K562 (cell line): Measurements from ENCODE around the gene EMC10. TPM values are rescaled to one million over a fixed set of nuclear protein-coding genes. Genes with fewer than 3 reads are reported as not detected.

Experiments used
- ATAC-seq: fragments of 200-7000 bp; cut with Tn5 transposase; 3 replicates; pipeline ENCODE4 v1.9.1; 2020; ENCODE audit warnings: moderate library complexity
- Bru-seq: library from RNA; stranded (reverse); fragments of 400-500 nt; gene quantifications from one replicate; lab custom pipeline; 2021; lab: Mats Ljungman, UMichigan
- BruChase-seq, 2 experiments: library from RNA; stranded (reverse); fragments of 400-500 nt; gene quantifications; one replicate each; lab custom pipeline; 2021; lab: Mats Ljungman, UMichigan
- BruUV-seq: library from RNA; stranded (reverse); fragments of 400-500 nt; replicated peaks from 2 replicates; lab custom pipeline; 2021; lab: Mats Ljungman, UMichigan
- CTCF ChIA-PET: fragments of 300-600 bp; formaldehyde crosslinking; extraction: SDS; loops from one replicate; lab custom pipeline; 2021; ENCODE audit warnings: low intra/inter-chr PET ratio; lab: Yijun Ruan, JAX
- POLR2A ChIA-PET: fragments of 300-600, 350-650 bp; sonication (Branson Sonifier 250); formaldehyde crosslinking; extraction: SDS; loops from one replicate; lab custom pipeline; 2021; ENCODE audit warnings: antibody characterized with exemption, inconsistent platforms; lab: Yijun Ruan, JAX
- DNase-seq, 4 experiments: peaks; one replicate each; pipeline versions ENCODE4 v3.0.0 to v3.0.0-alpha.2; 2011 to 2018; ENCODE audit warnings: low spot score in 3 of 4, mixed read lengths in 3 of 4; ENCODE audit errors: extremely low read depth in 1 of 4
- FAIRE-seq: peaks from 2 replicates; lab custom pipeline; 2011; peaks lifted over from hg19 to GRCh38; lab: Jason Lieb, UNC
- H2AFZ ChIP-seq: 2 replicates; pipeline ENCODE4 v1.6.0; 2011; ENCODE audit warnings: low read depth, low read length, control low read depth, inconsistent platforms
- H3K27ac ChIP-seq: fragments of 200-600 bp; 3 replicates; pipeline ENCODE4 v1.8.0; 2011; ENCODE audit warnings: low read depth, mild to moderate bottlenecking, control low read depth, inconsistent platforms, low read length, moderate library complexity, mixed read lengths; ENCODE audit errors: extremely low read depth
- H3K27me3 ChIP-seq, 2 experiments: fragments of 300-600 bp in 1 of 2; 2 replicates in 1 of 2; 3 replicates in 1 of 2; pipeline versions ENCODE4 v1.6.0 to v1.8.0; 2011; ENCODE audit warnings: inconsistent platforms in 2 of 2, low read length in 2 of 2, mild to moderate bottlenecking in 1 of 2, mixed read lengths in 1 of 2, moderate library complexity in 1 of 2; ENCODE audit not compliant: control insufficient read depth in 2 of 2, insufficient read depth in 2 of 2
- H3K36me3 ChIP-seq: fragments of 300-600 bp; 3 replicates; pipeline ENCODE4 v1.8.0; 2011; ENCODE audit warnings: mild to moderate bottlenecking, low read length, inconsistent platforms; ENCODE audit not compliant: control insufficient read depth, insufficient read depth
- H3K4me1 ChIP-seq, 2 experiments: fragments of 200-600 bp in 1 of 2; replicated peaks in 1 of 2; 2 replicates in 1 of 2; 3 replicates in 1 of 2; pipeline versions ENCODE4 v1.5.1 to v1.8.0; 2011; ENCODE audit warnings: inconsistent platforms in 2 of 2, low read length in 2 of 2, mild to moderate bottlenecking in 1 of 2, mixed read lengths in 1 of 2, moderate library complexity in 1 of 2; ENCODE audit not compliant: control insufficient read depth in 2 of 2, insufficient read depth in 2 of 2
- H3K4me2 ChIP-seq: 2 replicates; pipeline ENCODE4 v1.6.1; 2011; ENCODE audit warnings: low read length, control low read depth, inconsistent platforms, mixed read lengths; ENCODE audit not compliant: insufficient read depth
- H3K4me3 ChIP-seq: fragments of 200-600 bp; sonication (generic), shearing (Covaris generic); 2 replicates; pipeline ENCODE4 v1.5.1; 2016; ENCODE audit warnings: control low read depth, inconsistent platforms
- H3K79me2 ChIP-seq: fragments of 200-600 bp; 3 replicates; pipeline ENCODE4 v1.8.0; 2011; ENCODE audit warnings: low read length, inconsistent platforms; ENCODE audit not compliant: control insufficient read depth, insufficient read depth
- H3K9ac ChIP-seq, 2 experiments: 2 replicates each; pipeline versions ENCODE4 v1.6.0 to v1.6.1; 2011; ENCODE audit warnings: low read depth in 2 of 2, low read length in 2 of 2, control low read depth in 1 of 2, inconsistent platforms in 1 of 2, mild to moderate bottlenecking in 1 of 2, mixed read lengths in 1 of 2; ENCODE audit not compliant: insufficient read depth in 1 of 2
- H3K9me1 ChIP-seq: one replicate; pipeline ENCODE4 v1.6.0; 2011; ENCODE audit warnings: inconsistent platforms, mild to moderate bottlenecking, low read length, moderate library complexity; ENCODE audit not compliant: control insufficient read depth, insufficient read depth
- H3K9me3 ChIP-seq: replicated peaks from 2 replicates; pipeline ENCODE4 v1.5.1; 2011; ENCODE audit warnings: low read depth, low read length, inconsistent platforms; ENCODE audit not compliant: control insufficient read depth, insufficient read depth
- H4K20me1 ChIP-seq: replicated peaks from 2 replicates; pipeline ENCODE4 v1.6.1; 2011; ENCODE audit warnings: low read length, inconsistent platforms, mixed read lengths; ENCODE audit not compliant: control insufficient read depth, insufficient read depth
- BCLAF1 ChIP-seq, 2 experiments: fragments of 450-650 bp in 1 of 2; IDR thresholded peaks; 2 replicates each; pipeline ENCODE4 v1.6.1; 2011 to 2017; ENCODE audit warnings: low read depth in 2 of 2, antibody characterized with exemption in 1 of 2, borderline replicate concordance in 1 of 2, low read length in 1 of 2, mild to moderate bottlenecking in 1 of 2, mixed read lengths in 1 of 2; ENCODE audit not compliant: control insufficient read depth in 1 of 2
- BRF1 ChIP-seq: IDR thresholded peaks from 3 replicates; pipeline ENCODE4 v1.6.1; 2011; ENCODE audit warnings: borderline replicate concordance, mild to moderate bottlenecking; ENCODE audit not compliant: insufficient read length; ENCODE audit errors: extremely low read depth
- CAMTA2 ChIP-seq: fragments of 250-450 bp; sonication (Bioruptor Pico); conservative IDR thresholded peaks from 2 replicates; pipeline ENCODE4 v1.5.1; 2022
- CEBPB ChIP-seq: fragments of 450-650 bp; IDR thresholded peaks from 2 replicates; pipeline ENCODE4 v1.6.1; 2016; ENCODE audit warnings: missing genetic modification characterization, missing compliant biosample characterization
- ELF1 ChIP-seq: fragments of 200-800 bp; sonication (Bioruptor generic); IDR thresholded peaks from 2 replicates; pipeline ENCODE4 v1.6.1; 2016; ENCODE audit warnings: missing genetic modification characterization, missing compliant biosample characterization
- FOSL1 ChIP-seq: fragments of 200-800 bp; sonication (Bioruptor generic); conservative IDR thresholded peaks from 2 replicates; pipeline ENCODE4 v1.6.1; 2016; ENCODE audit warnings: missing genetic modification characterization, missing compliant biosample characterization
- HDAC6 ChIP-seq: IDR thresholded peaks from 2 replicates; pipeline ENCODE4 v1.6.1; 2012; ENCODE audit warnings: low read depth, mild to moderate bottlenecking, control low read depth, inconsistent platforms, low read length, moderate library complexity
- NBN ChIP-seq: fragments of 450-650 bp; IDR thresholded peaks from 2 replicates; pipeline ENCODE4 v1.6.1; 2016; ENCODE audit warnings: low read depth, mild to moderate bottlenecking
- NEUROD1 ChIP-seq: fragments of 150-350 bp; IDR thresholded peaks from 2 replicates; pipeline ENCODE4 v1.6.1; 2014; ENCODE audit warnings: borderline replicate concordance, low read length, low read depth; ENCODE audit not compliant: partially characterized antibody
- ZNF217 ChIP-seq: sonication (generic); formaldehyde crosslinking; IDR thresholded peaks from 2 replicates; pipeline ENCODE4 v1.8.0; 2022; ENCODE audit warnings: mild to moderate bottlenecking, missing genetic modification reagents
- ZNF277 ChIP-seq: fragments of 250-450 bp; sonication (Bioruptor Pico); IDR thresholded peaks from 2 replicates; pipeline ENCODE4 v1.8.0; 2022; ENCODE audit warnings: inconsistent platforms, mild to moderate bottlenecking, moderate library complexity, borderline replicate concordance
- WGBS: fragments of 100-300 bp; shearing (Covaris generic); methylation state at CpG from one replicate; pipeline ENCODE4 v1.1.6; 2016; ENCODE audit warnings: low coverage, mixed read lengths; ENCODE audit not compliant: insufficient coverage; ENCODE audit errors: missing lambda C conversion rate; 5-methylcytosine and 5-hydroxymethylcytosine counted together
- in situ Hi-C: fragments of 300-500 bp; cut with MboI; formaldehyde crosslinking; loops from 4 replicates; pipeline ENCODE4 v1.15.0; 2018; ENCODE audit warnings: inconsistent platforms, mixed read lengths
- intact Hi-C: fragments of 100-400 bp; cut with micrococcal nuclease; formaldehyde crosslinking; loops from 2 replicates; pipeline ENCODE4 v1.14.2; 2022
- long read RNA-seq, 3 experiments: library from polyadenylated mRNA in 2 of 3; library from RNA in 1 of 3; unstranded in 2 of 3; stranded (forward) in 1 of 3; transcript quantifications; one replicate each; pipeline ENCODE4 v2.0.0, GENCODE V29; 2019 to 2022
- polyA minus RNA-seq, 3 experiments: library from RNA; depleted of rRNA, polyadenylated mRNA; stranded (reverse); fragments of >200 nt; gene quantifications; 2 replicates each; pipeline ENCODE4 v1.2.3, GENCODE V29; 2011
- polyA plus RNA-seq, 8 experiments: library from polyadenylated mRNA; depleted of rRNA in 4 of 8; stranded (reverse) in 5 of 8; unstranded in 3 of 8; fragments of >200 nt; fragmentation: Nextera tagmentation in 2 of 8; fragmentation: Illumina TruSeq in 1 of 8; extraction: Ambion mirVana in 2 of 8; extraction: Trizol in 1 of 8; gene quantifications; 2 replicates each; pipeline versions ENCODE4 v1.2.1 to v1.2.3, GENCODE V29; 2011 to 2014; ENCODE audit warnings: inconsistent platforms in 1 of 8, missing spikeins in 1 of 8
- total RNA-seq, 7 experiments: library from RNA; depleted of rRNA in 6 of 7; stranded (reverse); fragments of >200 nt in 6 of 7; fragmentation: Illumina TruSeq in 2 of 7; extraction: Trizol in 2 of 7; gene quantifications; 2 replicates each; pipeline versions ENCODE4 v1.2.1 to v1.2.3, GENCODE V29; 2011 to 2021; ENCODE audit warnings: low replicate concordance in 1 of 7

EMC10 gene
- 22.6 and 40.4 TPM in 2 replicates for total RNA-seq (2011; cell fraction: chromatin; rRNA removed; ENCODE audit: low replicate concordance)
- total RNA-seq (2011; cell fraction: nucleolus; rRNA removed) = 43.2 and 45.7 TPM in 2 replicates
- 27.7 and 40.1 TPM in 2 replicates for total RNA-seq (2011; cell fraction: nucleoplasm; rRNA removed)
- total RNA-seq (2014; rRNA removed) (40.4 and 48.9 TPM in 2 replicates), total RNA-seq (2014; rRNA removed; fragmentation: Illumina TruSeq; extraction: Trizol) (6.1 and 7.4 TPM in 2 replicates), total RNA-seq (2015; rRNA removed; fragmentation: Illumina TruSeq; extraction: Trizol) (25.2 and 25.8 TPM in 2 replicates), total RNA-seq (2021) (42.5 and 46.0 TPM in 2 replicates), polyA plus RNA-seq (2011; rRNA removed) (12.4 and 13.7 TPM in 2 replicates), polyA plus RNA-seq (2014; fragmentation: Illumina TruSeq; extraction: Trizol) (13.1 and 27.3 TPM in 2 replicates), polyA plus RNA-seq (2014; fragmentation: Nextera tagmentation; extraction: Ambion mirVana) (1 to 10 TPM; 1.4 to 2.9 TPM), polyA plus RNA-seq (2014; rRNA removed) (34.5 and 38.2 TPM in 2 replicates), polyA minus RNA-seq (2011; rRNA and poly(A)+ RNA removed) (1.9 and 3.7 TPM in 2 replicates), Bru-seq, nascent RNA (percentile 63 among the genes with signal in this experiment), BruChase-seq, experiment 1, labeled RNA remaining after a 2-hour chase (percentile 59 among the genes with signal in this experiment), BruChase-seq, experiment 2, labeled RNA remaining after a 6-hour chase (percentile 64 among the genes with signal in this experiment)
- 18.3 and 54.3 TPM in 2 replicates for polyA plus RNA-seq (2011; cell fraction: cytosol; rRNA removed)
- 13.8 and 24.8 TPM in 2 replicates for polyA plus RNA-seq (2011; cell fraction: nucleus; rRNA removed)
- polyA plus RNA-seq (2012) = 37.9 TPM in 2 replicates
- 14.7 and 15.0 TPM in 2 replicates for polyA minus RNA-seq (2011; cell fraction: cytosol; rRNA and poly(A)+ RNA removed)
- polyA minus RNA-seq (2011; cell fraction: nucleus; rRNA and poly(A)+ RNA removed) = 6.4 and 6.7 TPM in 2 replicates
- long read RNA-seq, experiment 1, full-length matches to known transcripts = 4 of 74 reads
- long read RNA-seq, experiment 1, partial matches to known transcripts = 3 of 74 reads
- long read RNA-seq, experiment 1, other reads (novel, unspliced or antisense) = 67 of 74 reads
- long read RNA-seq, experiment 2, full-length matches to known transcripts = 32 of 80 reads
- long read RNA-seq, experiment 2, partial matches to known transcripts = 42 of 80 reads
- long read RNA-seq, experiment 2, other reads (novel, unspliced or antisense) = 6 of 80 reads
- long read RNA-seq, experiment 3, partial matches to known transcripts = 0 of 5 reads
- long read RNA-seq, experiment 3, other reads (novel, unspliced or antisense) = 5 of 5 reads

- in situ Hi-C loops (no loop called here), intact Hi-C loops (loop anchor here (1.0 kb wide), 1 partner anchor 102 kb away; no protein-coding TSS in a partner anchor)
- no peaks in the 10 kb centered on the region; the same call in 1 of the 2 replicates for H3K9me3 ChIP-seq
- ChIA-PET CTCF (no interaction called here), POLR2A (interaction anchor here (0.9 kb wide), 1 partner anchor 10 kb away, joined by 3 read pairs; no protein-coding TSS in a partner anchor)
- H3K36me3 ChIP-seq = peaks cover 33% of the 10 kb centered on the region; the same call in 1 of the 3 replicates
- H3K9me1 ChIP-seq = no peaks in the 10 kb centered on the region
- peaks cover 5 to 53% of the 10 kb centered on the region in 2 experiments; a peak in 4 of 5 replicates for H3K4me1 ChIP-seq
- peak within 1 kb of the TSS; percentile 67 to 92 for H3K9ac ChIP-seq
- ATAC-seq (peak; percentile 96), DNase-seq (peak; percentile 94 to 99 (median 98)), FAIRE-seq (peak; percentile 78)
- WGBS = 18% methylated on average over 39 of the region's 58 CpGs
- H4K20me1 ChIP-seq = peaks cover 7% of the 10 kb centered on the region; the same call in 1 of the 2 replicates
- peaks cover 25% of the 10 kb centered on the region for H3K79me2 ChIP-seq
- BruUV-seq = no TSS peak
- peak within 1 kb of the TSS; percentile 90 for H2AFZ ChIP-seq
- peak within 1 kb of the TSS; percentile 72 for H3K4me3 ChIP-seq
- H3K27ac ChIP-seq = peak within 1 kb of the TSS; percentile 82
- peak within 1 kb of the TSS; percentile 88 for H3K4me2 ChIP-seq
- no peaks in the 10 kb centered on the region; a peak in 2 of 5 replicates for H3K27me3 ChIP-seq
- TF ChIP-seq NEUROD1 (no peak), BRF1 (no peak), FOSL1 (tag) (no peak; the same call in 1 of the 2 replicates), CAMTA2 (CRISPR knock-in tag) (no peak), HDAC6 (no peak), ZNF217 (CRISPR knock-in tag) (no peak), ELF1 (tag) (no peak), NBN (peak; percentile 100), ZNF277 (no peak), BCLAF1 (IDR thresholded peaks at IDR 0.05; ENCODE audit: borderline replicate concordance in 1 of 2, control insufficient read depth in 1 of 2, low read depth in 2 of 2, low read length in 1 of 2) (no peak), CEBPB (tag) (no peak)
Observed at GRCh38 chr19:50476224-50476906, at the start of gene EMC10, which contains the start of gene GARIN5A. Gene EMC10, plus strand, starts transcription at chr19:50476507. Its CDS starts 38 bp downstream, at chr19:50476545. Gene GARIN5A, minus strand, starts transcription at chr19:50476848. Its CDS starts 460 bp downstream, at chr19:50476388.
